Stimulated activated CD8-positive, alpha-beta memory T cell treated with anti-CD3 and anti-CD28 coated beads, Interleukin-4, amount 100 ng/mL, for 48 hours (primary cell): ENCODE measurements around the gene SLC19A1.

Source experiments
- DNase-seq: peaks from one replicate; pipeline ENCODE4 v3.0.0-alpha.2; 2020

Gene SLC19A1

DNA sequence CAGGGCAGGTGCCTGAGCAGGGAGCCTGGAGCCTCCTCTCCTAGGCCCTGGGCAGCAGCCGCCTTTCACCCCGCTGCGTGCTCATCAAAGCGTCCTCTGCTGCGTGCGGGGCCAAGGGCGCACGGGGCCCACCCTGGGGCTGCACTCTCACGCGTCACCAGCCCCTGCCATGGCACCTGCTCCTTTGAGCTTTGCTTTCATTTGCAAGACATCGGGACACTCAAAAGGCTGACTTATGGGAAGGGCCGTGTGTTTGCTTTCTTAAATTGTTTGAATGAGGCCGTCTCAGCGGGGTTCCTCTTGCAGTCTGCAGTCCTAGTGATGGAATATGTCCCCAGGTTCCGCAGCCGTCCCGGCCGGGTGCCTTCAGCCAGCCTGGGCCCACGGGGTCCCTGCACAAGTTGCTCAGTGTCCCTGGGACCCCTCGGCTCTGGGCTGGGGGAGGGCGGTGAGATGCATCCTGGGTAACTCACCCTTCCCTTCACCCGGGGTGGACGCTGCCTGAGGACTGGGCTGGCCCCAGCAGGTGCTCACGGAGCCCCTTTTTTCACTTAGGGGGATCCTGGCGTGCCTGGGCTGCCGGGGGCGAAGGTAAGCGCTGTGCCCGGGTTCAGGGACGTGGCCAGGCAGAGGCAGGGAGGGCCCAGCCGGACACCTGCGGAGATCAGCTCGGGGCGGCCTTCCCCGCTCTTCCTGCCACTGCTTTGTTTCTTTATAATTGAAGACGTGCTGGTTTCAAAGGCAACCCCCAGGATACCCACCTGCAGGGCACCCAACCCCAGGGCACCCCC is 53.1 kb downstream of the SLC19A1 start:
- no peak for DNase-seq

DNA sequence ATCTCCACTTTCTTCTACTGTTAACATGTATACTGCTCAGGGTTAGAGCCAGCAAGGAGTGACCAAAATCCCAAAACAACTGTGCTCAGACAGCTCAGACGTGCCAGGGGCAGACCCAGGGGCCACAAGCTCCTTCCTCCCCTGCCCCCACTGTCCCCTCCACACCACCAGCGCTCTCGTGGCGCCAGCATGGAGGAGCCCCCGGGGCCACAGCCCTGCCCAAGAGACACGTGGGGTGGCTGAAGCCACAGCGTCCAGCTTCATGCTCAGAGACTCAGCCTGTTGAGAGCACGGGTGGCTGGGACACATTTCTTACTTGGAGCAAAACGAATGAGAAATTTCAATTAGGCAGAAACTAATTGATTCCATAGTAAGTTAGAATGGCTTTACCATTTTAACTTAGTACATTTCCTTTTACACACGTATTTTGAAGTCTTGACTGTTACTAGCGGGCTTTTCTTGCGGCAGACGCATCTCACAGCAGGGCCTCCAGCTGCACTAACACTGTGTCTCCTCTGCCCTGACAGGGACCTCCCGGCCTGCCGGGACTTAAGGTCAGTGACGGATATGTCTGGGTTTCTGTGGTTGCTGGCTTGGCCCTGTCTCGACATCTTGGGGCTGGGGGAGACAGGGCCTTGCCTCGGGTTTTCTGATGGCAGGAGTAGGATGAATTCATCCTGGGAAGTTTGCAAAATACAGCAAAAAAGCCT is 54.2 kb downstream of the SLC19A1 start:
- DNase-seq = no peak

DNA sequence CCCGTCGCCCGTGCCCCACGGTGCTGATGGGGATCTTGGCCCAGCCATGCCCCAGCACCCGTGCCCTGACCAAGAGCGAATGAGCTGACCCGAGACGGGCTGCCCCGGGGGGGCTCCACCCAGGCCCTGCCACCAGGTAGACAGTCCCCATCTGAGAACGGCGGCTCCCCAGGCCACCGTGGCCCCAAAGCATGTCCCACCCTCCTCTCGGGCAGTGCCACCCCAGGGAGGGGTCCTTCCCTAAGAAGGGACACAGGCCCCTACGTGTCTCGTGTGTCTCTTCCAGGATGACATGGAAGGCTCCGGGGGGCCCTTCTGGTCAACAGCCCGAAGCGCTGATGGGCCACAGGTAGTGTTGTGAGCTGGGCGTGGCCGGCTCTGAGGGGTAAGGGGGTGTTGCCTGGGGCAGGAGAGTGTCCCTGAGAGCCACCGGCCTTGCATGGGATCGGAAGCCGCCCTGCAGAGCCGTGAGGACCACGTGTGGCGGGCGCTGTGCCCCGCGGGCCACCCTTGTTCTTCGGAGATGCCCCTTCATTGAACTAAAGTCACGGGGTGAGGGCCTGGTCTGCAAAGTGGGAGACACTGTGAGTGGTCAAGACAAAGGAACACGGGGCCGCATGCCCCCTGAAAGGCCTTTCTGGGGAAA is 55.0 kb downstream of the SLC19A1 start:
- no peak for DNase-seq

DNA sequence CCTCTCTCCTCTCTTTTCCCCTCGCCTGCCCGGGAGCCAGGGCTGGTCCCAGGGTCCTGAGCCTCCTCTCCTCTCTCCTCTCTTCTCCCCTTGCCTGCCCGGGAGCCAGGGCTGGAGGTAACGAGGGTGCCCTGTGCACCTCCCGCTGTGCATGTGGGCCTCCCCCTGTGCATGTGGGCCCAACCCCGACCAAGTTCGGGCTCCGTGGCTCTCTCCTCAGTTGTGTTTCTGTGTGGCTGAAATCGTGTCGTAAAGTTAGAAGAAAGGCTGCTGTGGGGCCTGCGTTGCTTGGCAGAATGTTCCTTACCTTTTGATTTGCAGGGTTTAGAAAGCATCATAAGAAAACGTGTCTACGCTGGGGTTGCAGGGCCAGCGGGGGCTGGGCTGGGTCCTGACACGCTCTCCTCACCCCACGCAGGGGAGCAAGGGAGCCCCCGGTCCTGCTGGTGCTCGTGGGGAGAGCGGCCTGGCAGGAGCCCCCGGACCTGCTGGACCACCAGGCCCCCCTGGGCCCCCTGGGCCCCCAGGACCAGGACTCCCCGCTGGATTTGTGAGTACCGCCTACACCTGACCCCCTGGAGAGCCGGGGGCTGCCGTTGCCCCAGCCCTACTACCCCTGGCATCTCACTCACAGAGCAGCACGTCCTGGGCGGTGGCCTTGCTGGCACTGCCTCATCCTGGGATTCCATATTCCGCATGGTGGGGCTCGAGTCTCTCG is 55.6 kb downstream of the SLC19A1 start:
- DNase-seq = no peak

DNA sequence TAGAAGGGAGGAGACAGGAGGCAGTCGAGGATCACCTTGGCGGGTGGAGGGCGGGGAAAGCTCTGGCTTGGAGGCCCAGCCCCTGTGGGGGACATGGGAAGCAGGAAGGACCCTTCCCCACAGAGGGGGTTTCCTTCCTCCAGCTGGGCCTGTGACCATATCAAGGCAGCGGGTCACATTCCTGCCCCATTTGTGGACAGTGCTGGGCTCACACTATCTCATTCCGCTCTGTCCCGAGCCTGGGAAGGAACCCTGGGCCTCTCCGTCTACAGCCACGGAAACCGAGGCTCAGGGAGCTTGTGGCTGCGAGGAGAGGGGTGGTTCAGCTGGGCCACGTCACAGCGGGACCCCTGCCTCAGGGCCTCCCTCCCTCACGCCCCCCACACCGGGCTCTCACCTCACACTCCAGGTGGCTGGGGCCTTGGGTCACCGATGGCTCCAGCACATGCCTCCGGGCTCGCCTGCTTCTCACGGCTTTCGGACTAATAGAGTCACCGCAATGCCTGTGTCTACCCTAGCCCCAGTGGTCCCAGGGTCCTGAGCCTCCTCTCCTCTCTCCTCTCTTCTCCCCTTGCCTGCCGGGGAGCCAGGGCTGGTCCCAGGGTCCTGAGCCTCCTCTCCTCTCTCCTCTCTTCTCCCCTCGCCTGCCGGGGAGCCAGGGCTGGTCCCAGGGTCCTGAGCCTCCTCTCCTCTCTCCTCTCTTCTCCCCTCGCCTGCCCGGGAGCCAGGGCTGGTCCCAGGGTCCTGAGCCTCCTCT is 56.4 kb downstream of the SLC19A1 start:
- no peak for DNase-seq

DNA sequence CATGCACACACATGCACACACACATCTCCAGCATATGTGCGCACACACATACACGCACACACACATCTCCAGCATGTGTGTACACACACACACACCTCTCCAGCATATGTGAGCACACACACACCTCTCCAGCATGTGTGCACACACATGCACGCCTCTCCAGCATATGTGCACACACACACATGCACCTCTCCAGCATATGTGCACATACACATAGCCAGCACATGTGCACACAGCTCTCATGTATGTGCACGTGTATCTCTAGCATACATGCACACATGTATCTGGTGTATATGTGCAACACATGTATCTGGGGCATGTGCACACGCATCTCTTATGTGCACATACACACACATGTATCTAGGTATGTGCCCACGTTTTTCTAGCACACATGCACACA is 57.9 kb downstream of the SLC19A1 start:
- DNase-seq = no peak

DNA sequence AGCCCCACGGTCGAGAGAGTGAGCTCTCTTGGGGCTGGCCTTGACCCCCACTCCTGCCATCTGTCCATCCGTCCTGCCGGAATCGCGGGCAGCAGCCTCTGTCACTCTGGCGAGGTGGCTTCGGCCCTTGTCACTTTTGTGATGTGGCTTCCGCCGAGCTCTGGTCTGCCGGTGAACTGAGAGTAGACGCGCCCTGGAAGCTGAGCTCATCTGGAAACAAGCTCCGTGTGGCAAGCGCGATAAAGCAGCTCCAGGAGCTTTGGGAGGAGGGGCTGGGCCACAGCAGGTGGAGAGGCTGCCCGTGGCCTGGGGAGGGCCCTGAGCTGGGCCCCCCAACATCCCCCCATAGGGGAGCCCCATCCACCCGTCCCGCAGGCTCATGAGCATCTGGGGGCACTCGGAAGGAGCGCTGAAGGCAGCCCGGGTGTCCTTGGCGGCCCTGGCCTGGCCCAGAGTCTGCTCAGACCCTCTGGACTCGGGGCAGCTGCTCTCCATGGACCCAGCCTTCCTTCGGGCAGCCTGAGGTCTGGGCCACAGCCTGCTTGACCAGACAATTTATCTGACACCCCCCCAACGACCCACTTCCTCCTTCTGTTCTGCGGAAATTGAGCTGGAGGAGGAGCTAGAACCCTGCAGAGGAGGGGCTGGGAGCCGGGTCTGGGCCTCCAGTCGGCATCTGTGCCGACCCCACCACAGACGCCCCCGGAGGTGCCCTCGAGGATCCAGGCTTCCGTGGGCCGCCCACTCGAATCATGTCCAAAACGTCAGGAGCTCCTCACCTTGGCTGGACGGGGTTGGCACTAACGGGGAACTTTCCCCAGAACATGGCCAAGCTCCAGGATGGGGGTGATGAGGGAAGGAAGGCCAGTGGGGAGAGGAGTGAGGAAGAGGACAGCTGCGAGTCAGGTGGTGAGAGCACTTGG is 59.1 kb downstream of the SLC19A1 start:
- peak; percentile 66 for DNase-seq

DNA sequence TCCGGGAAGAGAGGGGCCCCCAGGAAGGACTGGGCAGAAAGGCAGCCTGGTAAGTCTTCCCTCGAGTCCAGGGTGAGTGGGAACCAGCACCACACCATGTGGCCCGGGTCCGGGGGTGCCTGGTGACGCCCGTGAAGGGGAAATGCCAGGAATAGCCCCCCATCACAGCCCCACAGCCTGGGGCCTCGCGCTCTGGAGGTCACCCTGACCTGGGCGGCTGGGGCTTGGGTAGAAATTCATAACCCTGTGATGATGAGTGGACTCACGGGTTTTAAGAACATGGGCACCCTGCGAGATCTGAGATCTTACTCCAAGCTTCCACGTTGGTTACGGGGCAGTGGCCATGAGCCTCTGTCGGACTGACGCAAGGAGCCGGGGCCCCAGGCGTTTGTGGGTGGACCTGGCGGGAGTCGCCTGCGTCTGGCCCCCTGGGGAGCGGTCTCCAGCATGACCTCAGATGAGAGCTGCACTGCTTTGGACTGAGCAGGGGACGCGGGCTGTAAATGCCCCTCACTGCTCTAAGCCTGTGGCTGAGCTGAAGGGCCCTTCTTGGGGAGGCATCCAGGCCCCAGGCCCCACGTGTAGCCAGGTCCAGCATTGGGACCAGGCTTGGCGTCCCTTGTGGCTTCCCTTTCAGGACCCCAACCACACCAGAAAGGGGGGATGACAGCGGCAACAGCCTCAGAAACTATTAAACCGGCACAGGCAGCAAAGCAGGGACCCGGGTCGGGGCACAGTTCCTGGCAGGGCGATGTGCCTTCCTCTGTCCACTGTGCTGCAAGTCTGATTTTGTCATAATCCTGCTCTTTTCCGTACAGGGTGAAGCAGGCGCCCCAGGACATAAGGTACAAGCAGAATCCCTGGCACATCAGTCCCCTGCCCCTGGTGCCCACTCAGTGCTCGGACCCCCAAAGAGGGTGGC is 60.0 kb downstream of the SLC19A1 start:
- DNase-seq = no peak

DNA sequence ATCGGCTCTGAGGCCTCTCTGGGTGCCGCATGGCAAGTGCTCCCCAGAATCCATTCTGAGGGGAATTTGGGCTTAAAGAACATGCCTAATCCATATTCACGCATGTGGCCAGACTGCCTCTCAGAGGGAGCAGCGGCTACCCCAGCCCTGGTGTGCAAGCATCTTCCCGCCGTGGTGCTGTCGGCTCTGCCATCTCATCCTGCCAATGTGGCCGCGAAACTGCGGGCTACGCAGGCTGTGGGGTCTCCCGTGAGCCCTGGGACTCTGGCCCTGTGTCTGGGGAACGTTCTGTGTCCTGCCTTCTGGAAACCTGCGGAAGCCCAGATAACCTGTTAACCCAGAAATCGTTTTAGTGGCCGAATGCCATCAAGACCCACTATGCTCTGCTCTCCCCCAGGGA is 60.7 kb downstream of the SLC19A1 start:
- DNase-seq = no peak

DNA sequence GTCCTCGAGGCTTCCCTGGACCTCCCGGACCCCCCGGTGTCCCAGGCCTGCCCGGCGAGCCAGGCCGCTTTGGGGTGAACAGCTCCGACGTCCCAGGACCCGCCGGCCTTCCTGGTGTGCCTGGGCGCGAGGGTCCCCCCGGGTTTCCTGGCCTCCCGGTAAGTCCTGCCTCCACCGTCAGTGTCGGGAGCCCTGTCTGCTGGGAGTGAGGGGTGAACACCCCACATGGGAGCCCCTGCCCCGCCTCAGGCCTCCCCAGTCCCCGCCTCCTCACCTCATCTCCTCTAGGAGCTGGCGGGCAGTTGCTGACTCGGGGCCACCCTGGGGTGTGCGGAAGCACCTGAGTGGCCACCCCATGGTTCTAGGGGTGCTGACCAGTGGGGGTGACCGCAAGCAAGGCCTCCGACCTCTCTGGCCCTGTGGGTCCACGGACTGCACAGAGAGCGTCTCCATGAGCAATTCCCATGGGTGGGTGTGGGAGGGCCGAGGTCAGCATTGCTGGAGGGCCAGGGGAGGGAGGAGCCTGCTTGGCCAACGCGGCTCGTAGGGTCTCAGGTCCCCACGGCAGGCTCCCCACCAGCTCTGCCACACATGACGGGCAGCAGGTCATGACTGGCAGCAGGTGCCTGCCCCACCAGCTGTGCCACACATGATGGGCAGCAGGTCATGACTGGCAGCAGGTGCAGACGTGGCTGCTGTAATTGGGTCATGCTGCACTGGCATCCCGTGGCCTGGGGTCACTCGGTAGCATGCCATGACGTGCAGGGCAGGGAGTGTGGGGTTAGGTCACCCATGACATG is 61.3 kb downstream of the SLC19A1 start:
- no peak for DNase-seq

DNA sequence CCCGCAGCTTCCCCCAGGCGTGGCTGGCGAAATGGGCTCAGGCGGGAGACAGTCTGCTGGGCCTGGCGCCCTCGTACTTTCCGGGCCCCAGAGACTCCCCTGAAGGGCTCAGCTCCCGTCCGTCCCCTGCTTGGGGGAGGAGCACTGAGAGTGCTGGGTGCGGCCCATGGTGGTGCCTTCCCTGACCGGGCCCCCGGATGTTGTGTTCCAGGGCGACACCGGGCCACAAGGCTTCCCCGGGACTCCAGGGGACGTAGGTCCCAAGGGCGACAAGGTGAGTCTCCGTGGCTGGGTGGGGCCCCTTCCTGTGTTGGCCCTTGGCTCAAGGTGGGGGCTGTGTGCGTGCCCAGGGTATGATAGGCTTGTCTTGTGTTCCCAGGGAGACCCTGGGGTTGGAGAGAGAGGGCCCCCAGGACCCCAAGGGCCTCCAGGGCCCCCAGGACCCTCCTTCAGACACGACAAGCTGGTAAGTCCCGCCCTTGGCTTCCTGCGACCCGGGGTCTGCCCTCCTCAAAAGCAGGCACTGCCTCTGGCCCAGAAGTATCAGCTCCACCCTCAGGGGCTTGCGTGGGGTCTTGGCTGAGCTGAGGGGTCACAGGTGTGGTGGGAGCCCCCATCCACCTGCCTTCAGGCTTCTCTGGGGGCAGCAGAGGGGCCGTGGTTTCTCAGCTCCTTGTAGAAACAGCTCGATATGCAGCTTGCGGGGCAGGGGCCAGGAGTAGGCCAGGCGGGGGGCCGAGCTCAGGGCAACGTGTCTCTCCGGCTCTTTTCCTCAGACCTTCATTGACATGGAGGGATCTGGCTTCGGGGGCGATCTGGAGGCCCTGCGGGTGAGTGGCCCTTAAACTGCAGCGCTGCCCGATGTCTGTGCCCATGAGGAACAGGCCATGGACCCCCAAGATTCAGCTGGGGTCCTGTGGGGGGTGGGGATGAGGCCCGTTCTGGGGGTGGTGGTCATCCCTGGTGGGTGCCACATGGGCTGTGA is 62.3 kb downstream of the SLC19A1 start:
- peak; percentile 39 for DNase-seq

DNA sequence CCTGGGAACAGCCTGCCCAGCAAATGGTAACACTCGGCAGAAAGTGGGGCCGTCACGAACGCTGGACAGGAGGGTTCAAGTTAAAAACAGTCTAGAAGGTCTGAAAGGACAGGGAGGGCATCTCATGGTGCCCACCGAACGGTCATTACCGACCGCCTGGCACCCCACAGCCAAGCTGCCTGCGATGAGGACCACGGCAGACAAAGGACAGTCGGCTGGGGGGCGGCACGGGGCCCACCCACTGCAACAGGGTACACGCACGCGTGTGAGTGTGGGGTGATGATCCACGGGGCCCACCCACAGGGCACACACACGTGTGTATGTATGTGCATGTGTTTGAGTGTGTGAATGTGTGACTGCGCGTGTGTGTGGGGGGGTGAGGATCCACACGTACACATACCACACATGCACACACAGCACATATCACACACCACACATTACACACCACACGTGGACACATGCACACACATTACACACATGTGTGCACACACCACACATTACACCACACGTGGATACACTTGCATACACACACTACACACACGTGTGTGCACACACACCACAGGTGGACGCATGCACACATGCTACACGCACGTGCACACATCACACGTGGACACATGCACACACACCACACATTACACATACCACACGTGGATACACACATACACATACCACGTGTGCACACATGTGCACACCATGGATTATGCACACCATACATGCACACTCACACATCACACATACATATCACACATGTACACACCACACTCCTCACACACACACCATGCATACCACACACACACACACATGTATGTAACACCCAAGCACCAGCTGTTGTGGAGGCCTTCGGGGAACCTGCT is 63.2 kb downstream of the SLC19A1 start:
- no peak for DNase-seq

DNA sequence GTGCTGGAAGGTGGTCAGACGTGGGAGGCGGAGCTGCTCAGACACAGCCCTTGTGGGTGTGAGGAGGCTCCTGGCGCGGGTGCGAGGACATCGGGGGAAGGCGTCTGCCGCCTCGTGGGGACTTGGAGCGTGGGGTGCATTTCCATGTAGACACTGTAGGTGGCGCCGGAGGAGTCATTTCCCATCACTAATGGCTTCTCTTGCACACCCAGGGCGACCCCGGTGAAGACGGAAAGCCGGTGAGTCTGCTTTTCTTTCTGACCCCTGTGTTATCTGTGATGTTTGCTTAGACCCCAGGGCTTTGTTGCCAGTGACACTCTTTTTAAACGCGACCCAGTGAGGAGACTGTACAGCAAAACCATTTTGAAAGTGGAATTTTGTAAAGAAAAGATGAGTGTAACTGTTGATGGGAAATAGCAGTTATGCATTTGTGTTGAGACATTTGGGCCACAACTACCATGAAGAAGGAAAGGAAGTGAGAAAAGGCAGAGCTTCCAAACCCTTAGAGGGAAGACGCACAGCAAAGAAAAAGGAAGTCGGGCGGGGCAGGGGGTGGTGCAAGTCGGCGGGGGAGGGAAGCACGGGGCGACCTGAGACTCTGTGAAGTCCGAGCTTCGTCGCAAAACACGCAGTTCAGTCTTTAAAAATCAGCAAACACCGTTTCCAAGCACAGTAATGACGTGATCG is 64.0 kb downstream of the SLC19A1 start:
- peak; percentile 87 for DNase-seq

DNA sequence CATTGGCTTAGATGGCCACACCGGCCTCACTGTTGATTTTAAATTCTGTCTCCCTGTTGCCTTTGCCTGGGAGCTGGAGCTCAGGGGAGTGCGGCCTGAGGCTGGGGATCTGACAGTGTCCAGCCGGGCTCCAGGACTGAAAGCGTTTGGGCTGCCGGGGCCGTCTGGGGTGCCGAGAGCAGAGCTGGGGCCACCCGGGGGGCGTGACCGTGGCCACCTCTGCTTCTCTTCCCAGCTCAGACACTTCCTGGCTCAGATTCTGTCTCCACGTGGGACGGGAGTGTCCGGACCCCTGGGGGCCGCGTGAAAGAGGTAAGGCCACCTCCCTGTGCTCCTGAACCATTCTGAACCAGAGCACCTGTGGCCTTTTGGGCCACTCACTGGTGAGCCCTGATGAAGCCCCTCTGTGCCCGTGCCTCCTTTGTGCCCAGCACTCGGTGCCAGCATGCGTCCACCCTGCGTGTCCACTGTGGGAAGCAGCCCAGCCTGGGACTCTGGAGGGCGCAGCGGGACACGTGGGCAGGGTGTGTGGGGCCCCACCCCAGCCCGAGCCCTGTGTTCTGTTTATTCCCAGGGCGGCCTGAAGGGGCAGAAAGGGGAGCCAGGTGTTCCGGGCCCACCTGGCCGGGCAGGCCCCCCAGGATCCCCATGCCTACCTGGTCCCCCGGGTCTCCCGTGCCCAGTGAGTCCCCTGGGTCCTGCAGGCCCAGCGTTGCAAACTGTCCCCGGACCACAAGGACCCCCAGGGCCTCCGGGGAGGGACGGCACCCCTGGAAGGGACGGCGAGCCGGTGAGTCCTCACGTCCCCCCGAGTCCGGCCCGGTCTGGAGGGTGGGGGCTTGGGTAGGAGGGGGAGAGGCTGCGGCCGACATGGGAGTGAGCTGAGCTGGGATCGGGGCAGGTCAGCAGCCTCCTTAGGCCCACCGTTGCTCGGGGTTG is 64.8 kb downstream of the SLC19A1 start:
- DNase-seq = no peak

DNA sequence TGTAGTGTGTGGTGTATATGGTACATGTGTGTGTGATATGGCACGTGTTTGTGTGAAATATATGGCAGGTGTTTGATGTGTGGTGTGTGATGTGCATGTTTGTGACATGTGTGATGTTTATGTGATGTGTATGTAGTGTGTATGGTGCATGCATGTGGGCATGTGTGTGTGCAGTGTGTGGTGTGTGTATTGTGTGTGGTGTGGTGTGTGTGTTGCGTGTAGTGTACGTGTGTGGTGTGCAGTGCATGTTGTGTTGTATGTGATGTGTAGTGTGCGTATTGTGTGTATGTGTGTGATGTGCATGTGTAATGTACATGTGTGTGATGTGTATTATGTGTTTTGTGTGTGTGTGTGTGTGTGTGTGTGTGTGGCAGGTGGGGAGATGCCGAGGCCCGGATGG is 65.7 kb downstream of the SLC19A1 start:
- DNase-seq = no peak
